Ishikawa (cell line): ENCODE data around the gene PPFIBP2.

Source experiments
- CEBPB ChIP-seq: IDR thresholded peaks from 2 replicates; pipeline ENCODE4 v1.6.1; 2012
- CREB1 ChIP-seq: IDR thresholded peaks from 2 replicates; pipeline ENCODE4 v1.6.1; 2012; ENCODE audit warnings: low read depth
- EP300 ChIP-seq: IDR thresholded peaks from 2 replicates; pipeline ENCODE4 v1.6.1; 2012; ENCODE audit warnings: borderline replicate concordance
- FOXM1 ChIP-seq: IDR thresholded peaks from 2 replicates; pipeline ENCODE4 v1.6.1; 2012; ENCODE audit warnings: low read depth, borderline replicate concordance
- MAX ChIP-seq: IDR thresholded peaks from 2 replicates; pipeline ENCODE4 v1.6.1; 2012
- NFIC ChIP-seq: IDR thresholded peaks from 2 replicates; pipeline ENCODE4 v1.6.1; 2012
- RAD21 ChIP-seq: IDR thresholded peaks from 2 replicates; pipeline ENCODE4 v1.6.1; 2012; ENCODE audit warnings: low read depth
- REST ChIP-seq: IDR thresholded peaks from 2 replicates; pipeline ENCODE4 v1.6.1; 2012; ENCODE audit warnings: low read depth, mild to moderate bottlenecking
- TAF1 ChIP-seq: IDR thresholded peaks from 2 replicates; pipeline ENCODE4 v1.6.1; 2012; ENCODE audit warnings: low read depth, mild to moderate bottlenecking
- TCF12 ChIP-seq: IDR thresholded peaks from 2 replicates; pipeline ENCODE4 v1.6.1; 2012; ENCODE audit warnings: low read depth
- TEAD4 ChIP-seq: IDR thresholded peaks from 2 replicates; pipeline ENCODE4 v1.6.1; 2012
- USF1 ChIP-seq: IDR thresholded peaks from 2 replicates; pipeline ENCODE4 v1.6.1; 2012
- YY1 ChIP-seq: IDR thresholded peaks from 2 replicates; pipeline ENCODE4 v1.6.1; 2012; ENCODE audit warnings: low read depth
- ZBTB7A ChIP-seq: IDR thresholded peaks from 2 replicates; pipeline ENCODE4 v1.6.1; 2012; ENCODE audit warnings: low read depth

- TF ChIP-seq USF1: no peak
- no peak for TF ChIP-seq FOXM1
- TF ChIP-seq RAD21: no peak
- no peak for TF ChIP-seq CEBPB
- TF ChIP-seq REST: no peak
- no peak for TF ChIP-seq MAX
- no peak for TF ChIP-seq TEAD4
- TF ChIP-seq EP300: no peak
- no peak for TF ChIP-seq TCF12
- no peak for TF ChIP-seq NFIC
- no peak for TF ChIP-seq TAF1
- no peak for TF ChIP-seq YY1
- no peak for TF ChIP-seq ZBTB7A
- no peak for TF ChIP-seq CREB1
Measured at GRCh38 chr11:7490535-7490934, 23.3 kb upstream of the PPFIBP2 start.
